Left ventricle myocardium superior (tissue), 1 donor: ENCODE data around the gene RALGAPA2. TPM values are rescaled to one million over a fixed set of nuclear protein-coding genes. Genes with fewer than 3 reads are reported as not detected.

Source experiments
- ATAC-seq: fragments of 200-7000 bp; cut with Tn5 transposase; one replicate; pipeline ENCODE4 v1.9.1; 2020; ENCODE audit warnings: mild to moderate bottlenecking, moderate library complexity
- DNase-seq: peaks from one replicate; pipeline ENCODE4 v3.0.0-alpha.2; 2020
- intact Hi-C: fragments of 100-400 bp; cut with micrococcal nuclease; formaldehyde crosslinking; loops from one replicate; pipeline ENCODE4 v1.11.0; 2022
- total RNA-seq: library from RNA; stranded (reverse); fragmentation: NEBNext Ultra II Directional; extraction: Animal tissue kit (Norgen Biotek cat#: 25700); gene quantifications from one replicate; pipeline ENCODE4 v1.2.1, GENCODE V29; 2021
- donor health status: DM: no; HTN: yes; CAD: no; lungs with severe emphysema.

RALGAPA2 gene
- total RNA-seq, 1 donor from 2014 or later, result 18.9 TPM

DNA sequence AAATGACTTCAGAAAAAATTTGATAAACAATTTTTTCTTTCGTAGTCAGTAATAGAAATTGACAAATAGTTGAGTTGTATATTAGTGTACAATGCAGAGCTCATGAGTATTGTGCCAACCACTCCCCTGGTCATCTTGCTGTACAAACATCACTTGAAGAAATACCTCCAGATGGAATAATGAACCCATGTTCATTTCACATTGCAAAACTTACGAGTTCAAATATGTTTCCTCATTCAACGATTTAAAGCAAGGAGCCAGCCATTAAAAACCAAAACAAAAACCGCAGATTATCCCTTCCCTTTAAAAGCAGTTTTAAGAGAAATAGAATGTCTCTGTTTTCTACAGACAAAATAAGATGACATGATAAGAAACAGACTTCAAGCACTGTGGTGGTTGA is 62.5 kb downstream of the RALGAPA2 start:
- DNase-seq (no peak), ATAC-seq (no peak)
- intact Hi-C loops, result no loop called here

DNA sequence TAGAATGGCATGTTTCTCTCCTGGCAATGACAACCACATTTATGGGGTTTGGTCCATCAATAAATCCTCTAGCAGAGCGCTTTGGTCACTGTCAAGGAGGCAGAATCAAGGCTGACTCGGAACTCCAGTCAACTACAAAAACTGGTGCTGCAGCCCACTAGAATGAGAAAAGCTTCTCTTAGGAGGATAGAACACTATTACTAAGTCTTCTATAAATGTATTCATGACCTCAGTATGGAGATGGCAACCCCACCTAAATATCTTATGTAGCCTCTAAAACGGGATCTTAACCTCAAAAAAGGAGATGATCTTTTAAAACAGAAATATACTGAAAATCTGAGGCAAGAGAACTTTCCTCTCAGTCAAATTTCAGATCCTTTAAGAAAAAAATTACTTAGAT is 68.5 kb downstream of the RALGAPA2 start:
- intact Hi-C loops, result no loop called here
- DNase-seq (no peak), ATAC-seq (no peak)

DNA sequence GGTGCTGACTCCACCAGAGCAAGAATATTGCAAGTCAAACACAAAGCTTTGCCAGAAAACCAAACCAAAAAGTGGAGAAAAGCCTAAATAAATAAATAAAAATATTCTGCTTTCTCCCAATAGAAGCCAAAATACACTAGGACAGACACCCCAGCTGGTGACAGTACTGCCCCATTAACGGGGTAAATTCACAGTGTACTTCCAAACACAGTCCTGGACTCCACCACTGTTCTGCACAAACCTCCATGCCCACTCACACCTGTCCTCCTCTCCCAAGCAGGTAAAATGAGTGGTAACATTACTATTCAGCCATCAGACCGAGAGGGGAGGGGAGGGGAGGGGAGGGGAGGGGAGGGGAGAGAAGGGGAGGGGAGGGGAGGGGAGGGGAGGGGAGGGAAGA is 70.7 kb downstream of the RALGAPA2 start:
- DNase-seq (no peak), ATAC-seq (no peak)
- intact Hi-C loops, result no loop called here

GRCh38 chr20:20638878-20639277 is 73.6 kb downstream of the RALGAPA2 start:
- ATAC-seq, result no peak
- intact Hi-C loops, result no loop called here

GRCh38 chr20:20637998-20638725 is 74.3 kb downstream of the RALGAPA2 start:
- ATAC-seq, result no peak
- no peak for DNase-seq
- intact Hi-C loops, result no loop called here

More at GRCh38 chr20:20638878-20639277, 73.6 kb downstream of the RALGAPA2 start:
- no peak for DNase-seq

- DNase-seq (no peak), ATAC-seq (no peak)
- intact Hi-C loops, result no loop called here
Measured at GRCh38 chr20:20635006-20635405, 77.4 kb downstream of the RALGAPA2 start.

DNA sequence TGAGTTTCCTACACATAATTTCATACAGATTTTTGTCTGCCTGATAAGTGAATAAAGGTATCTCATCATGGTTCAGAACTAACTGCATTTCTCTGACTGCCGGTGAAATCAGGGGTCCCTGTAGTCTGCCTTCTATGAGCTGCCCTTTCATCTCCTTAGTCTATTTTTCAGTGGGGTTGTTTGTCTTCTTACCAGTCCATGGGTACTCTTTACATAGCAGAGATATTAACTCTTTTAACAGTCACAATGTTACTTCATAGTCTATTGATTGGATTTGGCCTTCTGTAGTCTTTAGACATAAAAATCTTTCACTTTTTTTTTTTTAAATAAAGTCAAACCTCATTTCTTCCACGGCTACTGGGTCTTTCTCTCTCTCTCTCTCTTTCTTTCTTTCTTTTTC is 79.8 kb downstream of the RALGAPA2 start:
- intact Hi-C loops, result no loop called here
- ATAC-seq (no peak), DNase-seq (no peak)

GRCh38 chr20:20630551-20630950 is 81.9 kb downstream of the RALGAPA2 start:
- DNase-seq (no peak), ATAC-seq (no peak)
- intact Hi-C loops, result no loop called here

DNA sequence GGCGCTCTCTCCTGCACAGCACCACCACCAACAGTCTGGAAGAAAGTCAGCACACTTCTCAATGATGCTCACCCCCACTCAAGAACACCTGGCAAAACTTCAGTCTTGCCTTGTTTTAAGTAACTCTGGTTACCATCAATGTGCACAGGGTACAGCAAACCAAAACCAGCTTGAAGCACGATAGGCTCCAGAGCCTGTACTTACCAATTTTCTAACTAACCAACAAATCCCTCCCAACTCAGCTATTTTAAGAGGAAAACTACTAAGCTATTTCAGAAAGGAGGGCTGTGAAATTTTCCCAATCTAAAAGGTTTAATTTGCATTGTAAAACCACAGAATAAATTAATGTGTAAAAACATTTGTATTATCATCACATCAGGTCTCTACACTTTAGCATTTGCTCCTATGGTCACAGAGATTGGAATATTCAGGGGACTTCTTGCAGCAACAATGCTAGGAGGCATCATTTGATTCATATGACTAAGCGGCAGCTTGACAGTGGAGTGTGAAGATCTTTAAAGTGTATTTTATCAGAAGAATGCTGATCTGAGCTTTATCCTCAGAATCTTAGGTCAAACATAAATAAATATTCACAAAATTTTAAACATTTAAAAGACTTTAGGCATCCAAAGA is 82.8 kb downstream of the RALGAPA2 start:
- DNase-seq (no peak), ATAC-seq (no peak)
- intact Hi-C loops, result no loop called here

GRCh38 chr20:20628314-20628713 is 84.1 kb downstream of the RALGAPA2 start:
- ATAC-seq, result no peak

DNA sequence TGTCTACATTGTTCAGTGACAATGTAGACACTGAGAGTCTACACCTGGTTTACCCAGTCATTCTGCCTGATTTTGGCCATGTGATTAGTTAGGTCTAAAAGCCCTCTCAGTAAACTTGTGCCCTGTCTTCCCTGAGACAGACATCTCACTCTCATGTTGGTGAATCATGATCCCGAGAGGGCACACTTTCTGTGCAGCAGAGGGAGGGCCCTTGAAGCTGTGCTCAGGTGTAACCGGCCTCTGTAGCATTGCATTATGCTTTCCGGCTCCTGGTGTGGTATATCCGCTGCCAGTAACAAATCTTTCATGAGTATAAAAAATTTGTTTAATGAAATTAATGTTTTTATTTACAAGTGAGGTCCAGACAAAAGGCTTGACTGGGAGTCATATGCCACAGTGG is 85.0 kb downstream of the RALGAPA2 start:
- intact Hi-C loops, result no loop called here
- ATAC-seq, result no peak
- no peak for DNase-seq

More at GRCh38 chr20:20628314-20628713, 84.1 kb downstream of the RALGAPA2 start:
- no peak for DNase-seq
- intact Hi-C loops, result no loop called here

DNA sequence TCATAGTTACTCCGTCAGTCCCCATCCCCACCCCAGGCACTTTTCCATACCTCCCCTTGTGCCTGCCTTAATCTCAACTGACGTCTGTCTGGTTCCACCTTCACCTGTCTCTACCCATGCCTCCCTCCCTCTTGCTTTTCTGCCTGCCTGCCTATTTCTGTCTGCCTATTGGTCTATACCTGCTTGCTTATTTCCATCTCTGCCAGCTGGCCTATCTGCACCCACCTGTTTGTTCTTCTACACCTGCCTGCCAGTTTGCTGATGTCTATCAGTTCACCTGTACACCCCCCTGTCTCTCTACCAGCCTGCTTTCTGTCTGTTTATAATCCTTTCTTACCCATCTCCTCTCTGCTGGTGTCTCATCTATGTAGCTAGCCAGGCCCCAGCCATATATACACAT is 87.5 kb downstream of the RALGAPA2 start:
- DNase-seq, result no peak
- intact Hi-C loops, result no loop called here
- ATAC-seq, result no peak

- DNase-seq (no peak), ATAC-seq (no peak)
- intact Hi-C loops, result no loop called here
Measured at GRCh38 chr20:20621195-20621594, 91.2 kb downstream of the RALGAPA2 start.

GRCh38 chr20:20614391-20614790 is 98.1 kb downstream of the RALGAPA2 start:
- intact Hi-C loops, result no loop called here
- ATAC-seq (no peak), DNase-seq (no peak)

DNA sequence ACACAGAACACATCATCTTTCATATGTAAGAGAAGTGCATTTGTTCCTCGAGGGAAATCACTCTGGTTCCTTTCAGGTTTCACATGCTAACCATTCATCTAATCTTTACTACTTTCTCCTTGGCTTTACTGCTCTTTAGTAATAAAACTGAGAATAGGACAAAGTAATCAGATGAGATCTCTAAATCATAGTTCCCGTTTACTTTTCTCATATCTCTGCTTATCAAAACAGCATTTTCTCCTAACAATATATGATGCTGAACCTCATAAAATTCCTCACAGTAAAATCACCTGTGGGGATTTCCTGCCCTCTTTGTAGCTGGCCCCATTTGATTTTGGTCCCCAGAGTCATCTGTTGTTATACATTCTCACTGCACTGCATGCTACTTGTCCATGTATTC is 100.2 kb downstream of the RALGAPA2 start:
- no peak for ATAC-seq
- intact Hi-C loops, result no loop called here

DNA sequence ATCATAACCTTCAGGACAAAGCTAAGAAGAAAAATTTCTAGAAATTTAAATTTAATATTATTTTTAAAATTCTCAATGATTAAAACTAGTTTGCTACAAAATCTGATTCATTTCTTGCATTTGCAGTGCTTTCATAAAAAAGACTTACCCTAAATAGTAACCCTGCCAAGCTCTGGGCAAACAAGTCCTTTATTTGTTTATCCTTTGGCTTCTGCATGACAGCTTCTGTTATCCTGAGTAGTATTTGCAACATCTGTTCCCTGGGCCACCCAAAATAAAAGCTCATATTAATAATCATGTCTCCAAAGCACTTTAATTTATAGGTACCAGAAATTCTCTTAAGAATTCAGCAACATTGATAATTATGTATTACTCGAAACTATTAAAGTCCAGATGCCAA is 101.3 kb downstream of the RALGAPA2 start:
- intact Hi-C loops, result no loop called here
- ATAC-seq, result no peak
- no peak for DNase-seq

More for the DNA sequence above, 100.2 kb downstream of the RALGAPA2 start:
- DNase-seq, result no peak

DNA sequence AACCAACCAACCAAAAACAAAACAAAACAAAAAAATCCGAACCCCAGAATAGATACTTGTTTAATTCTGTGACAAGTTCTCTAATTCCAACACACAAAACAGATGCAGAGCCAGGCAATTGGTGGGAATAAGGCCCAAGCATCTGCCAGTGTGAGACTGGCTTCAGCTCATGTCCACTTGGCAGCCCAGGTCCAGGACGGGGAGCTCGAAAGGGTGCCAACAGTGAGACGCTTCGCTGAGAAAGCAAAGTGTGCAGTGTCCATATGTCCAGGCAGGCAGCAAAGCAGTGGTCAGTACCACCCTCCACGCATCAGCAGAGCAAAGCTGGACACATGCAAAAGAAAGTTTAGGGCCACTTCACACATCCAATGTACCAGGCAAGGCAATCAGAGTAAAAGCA is 102.9 kb downstream of the RALGAPA2 start:
- intact Hi-C loops, result no loop called here
- ATAC-seq (no peak), DNase-seq (no peak)

DNA sequence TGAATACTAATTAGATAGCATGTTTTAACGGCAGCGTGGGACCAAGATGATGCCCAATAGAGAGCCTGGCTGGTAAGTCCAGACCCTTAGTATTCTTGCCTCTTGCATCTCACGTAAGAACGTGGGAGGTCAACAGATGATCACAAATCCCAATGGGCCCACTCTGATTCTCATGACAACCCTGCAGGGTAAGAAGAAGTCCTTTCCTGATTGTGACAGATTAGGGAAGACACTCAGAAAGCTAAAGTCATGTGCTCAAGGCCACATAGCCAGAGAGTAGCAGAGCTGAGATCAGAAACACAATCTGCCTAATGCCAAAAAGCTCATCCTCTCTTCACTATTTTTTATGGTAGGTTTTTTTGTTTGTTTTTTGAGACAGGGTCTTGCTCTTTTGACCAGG is 103.8 kb downstream of the RALGAPA2 start:
- DNase-seq (no peak), ATAC-seq (no peak)
- intact Hi-C loops, result no loop called here

DNA sequence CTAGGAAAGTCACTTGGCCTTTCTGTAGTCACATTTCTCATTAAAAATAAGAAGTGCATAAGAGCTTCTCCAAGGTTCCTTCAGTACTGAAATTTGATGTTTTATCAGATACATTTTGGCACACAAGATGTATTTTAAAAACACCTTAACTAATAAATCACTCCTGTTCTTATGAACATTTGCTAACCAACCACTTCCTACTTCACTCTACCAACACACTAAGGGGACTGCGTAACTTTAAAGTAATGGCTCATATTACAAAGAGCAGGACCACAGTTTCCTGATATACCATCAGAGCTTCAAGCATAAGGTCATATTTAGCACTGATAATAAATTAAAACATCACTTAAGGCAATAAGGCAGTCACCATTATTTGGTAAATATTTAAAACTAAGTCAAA is 104.4 kb downstream of the RALGAPA2 start:
- intact Hi-C loops, result no loop called here
- ATAC-seq (no peak), DNase-seq (no peak)

GRCh38 chr20:20606881-20607280 is 105.6 kb downstream of the RALGAPA2 start:
- intact Hi-C loops, result no loop called here
- no peak for DNase-seq
- no peak for ATAC-seq

GRCh38 chr20:20606050-20606449 is 106.4 kb downstream of the RALGAPA2 start:
- no peak for ATAC-seq
- DNase-seq, result no peak
- intact Hi-C loops, result no loop called here
